HCT116 (cell line): ENCODE results near the gene FOXK1. TPM values are rescaled to one million over a fixed set of nuclear protein-coding genes. Genes with fewer than 3 reads are reported as not detected.

Experiments
- microRNA-seq: library from miRNA; unstranded; fragments of <30 nt; microRNA quantifications from one replicate; pipeline ENCODE4, GENCODE V29; 2016; ENCODE audit warnings: borderline number of aligned reads
- total RNA-seq: library from RNA; stranded (reverse); gene quantifications from one replicate; pipeline ENCODE4 v1.2.1, GENCODE V29; 2021; ENCODE audit not compliant: unreplicated experiment

The FOXK1 gene
- total RNA-seq, 1 experiment from 2014 or later, result 60.5 TPM

Small RNA genes lying within 50 kb of the gene (microRNA-seq; reads per million reads assigned to microRNA genes)
- not detected for gene MIR4656

Other genes starting within 250 kb of the FOXK1 start
- 23.2 TPM for gene AP5Z1, start 93.3 kb downstream of the FOXK1 start, total RNA-seq
- gene PAPOLB, start 179.7 kb downstream of the FOXK1 start, total RNA-seq, result 0.20 TPM
- 5.3 TPM for gene RADIL, start 201.4 kb downstream of the FOXK1 start, total RNA-seq